ENCODE data around the gene TMEM53. TPM values are rescaled to one million over a fixed set of nuclear protein-coding genes. Genes with fewer than 3 reads are reported as not detected.

The TMEM53 gene
- total RNA-seq, 2 donors from 2014 or later, result 10.2 to 10.8 TPM

DNA sequence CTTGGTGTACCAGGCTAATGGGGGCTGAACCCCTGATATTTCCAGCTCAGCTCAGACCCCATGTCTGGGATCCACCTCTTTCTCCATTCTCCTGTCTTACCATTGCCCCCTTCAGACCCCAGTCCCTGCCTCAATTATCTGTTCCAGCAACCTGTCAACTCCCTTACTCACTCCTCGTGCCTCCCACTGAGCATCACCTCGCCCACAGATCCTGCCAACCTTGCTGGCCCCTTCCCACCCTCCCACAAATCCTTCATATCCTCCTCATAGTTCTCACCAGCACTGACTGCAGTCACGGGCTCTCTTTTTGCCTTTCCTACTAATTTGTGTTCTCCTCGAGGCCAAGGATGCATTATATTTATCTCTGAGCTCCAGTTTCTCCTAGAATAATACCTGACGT lies 62.9 kb downstream of the TMEM53 start:
- TF ChIP-seq, protein P1, sequence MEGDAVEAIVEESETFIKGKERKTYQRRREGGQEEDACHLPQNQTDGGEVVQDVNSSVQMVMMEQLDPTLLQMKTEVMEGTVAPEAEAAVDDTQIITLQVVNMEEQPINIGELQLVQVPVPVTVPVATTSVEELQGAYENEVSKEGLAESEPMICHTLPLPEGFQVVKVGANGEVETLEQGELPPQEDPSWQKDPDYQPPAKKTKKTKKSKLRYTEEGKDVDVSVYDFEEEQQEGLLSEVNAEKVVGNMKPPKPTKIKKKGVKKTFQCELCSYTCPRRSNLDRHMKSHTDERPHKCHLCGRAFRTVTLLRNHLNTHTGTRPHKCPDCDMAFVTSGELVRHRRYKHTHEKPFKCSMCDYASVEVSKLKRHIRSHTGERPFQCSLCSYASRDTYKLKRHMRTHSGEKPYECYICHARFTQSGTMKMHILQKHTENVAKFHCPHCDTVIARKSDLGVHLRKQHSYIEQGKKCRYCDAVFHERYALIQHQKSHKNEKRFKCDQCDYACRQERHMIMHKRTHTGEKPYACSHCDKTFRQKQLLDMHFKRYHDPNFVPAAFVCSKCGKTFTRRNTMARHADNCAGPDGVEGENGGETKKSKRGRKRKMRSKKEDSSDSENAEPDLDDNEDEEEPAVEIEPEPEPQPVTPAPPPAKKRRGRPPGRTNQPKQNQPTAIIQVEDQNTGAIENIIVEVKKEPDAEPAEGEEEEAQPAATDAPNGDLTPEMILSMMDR (conservative IDR thresholded peaks at IDR 0.05), result no peak
- H3K4me3 Mint-ChIP-seq, result no peak overlapping the region
- H3K4me1 Mint-ChIP-seq, result peaks cover 11% of the 10 kb centered on the region
- peaks cover 15% of the 10 kb centered on the region for H3K27me3 ChIP-seq (ENCODE audit: control insufficient read depth, insufficient read depth, low read length, poor library complexity, severe bottlenecking)
- no peak overlapping the region for H3K4me3 ChIP-seq (ENCODE audit: low read length)
- H3K27me3 Mint-ChIP-seq (ENCODE audit: insufficient read depth), result peaks cover 28% of the 10 kb centered on the region
- H3K9me3 Mint-ChIP-seq, result no peaks in the 10 kb centered on the region
- no peaks in the 10 kb centered on the region for H3K4me1 ChIP-seq (ENCODE audit: control insufficient read depth, insufficient read depth, low read length)
- no peak overlapping the region for H3K27ac Mint-ChIP-seq
- no peak for DNase-seq
- no peaks in the 10 kb centered on the region for H3K36me3 ChIP-seq (ENCODE audit: control insufficient read depth, insufficient read depth, low read length)
- H3K27ac ChIP-seq (ENCODE audit: low read depth, low read length), result no peak overlapping the region
- WGBS, 2 experiments (ENCODE audit: insufficient coverage in 1 of 2, insufficient read length in 1 of 2), result 92 to 100% methylated on average over 2 to 5 of the region's 5 CpGs
- no peaks in the 10 kb centered on the region for H3K36me3 Mint-ChIP-seq (ENCODE audit: low read depth)
- no peaks in the 10 kb centered on the region for H3K9me3 ChIP-seq (ENCODE audit: control insufficient read depth, low read length)
- no peak overlapping the region for H3K9ac ChIP-seq (ENCODE audit: extremely low read depth, low read length, poor library complexity, severe bottlenecking)

DNA sequence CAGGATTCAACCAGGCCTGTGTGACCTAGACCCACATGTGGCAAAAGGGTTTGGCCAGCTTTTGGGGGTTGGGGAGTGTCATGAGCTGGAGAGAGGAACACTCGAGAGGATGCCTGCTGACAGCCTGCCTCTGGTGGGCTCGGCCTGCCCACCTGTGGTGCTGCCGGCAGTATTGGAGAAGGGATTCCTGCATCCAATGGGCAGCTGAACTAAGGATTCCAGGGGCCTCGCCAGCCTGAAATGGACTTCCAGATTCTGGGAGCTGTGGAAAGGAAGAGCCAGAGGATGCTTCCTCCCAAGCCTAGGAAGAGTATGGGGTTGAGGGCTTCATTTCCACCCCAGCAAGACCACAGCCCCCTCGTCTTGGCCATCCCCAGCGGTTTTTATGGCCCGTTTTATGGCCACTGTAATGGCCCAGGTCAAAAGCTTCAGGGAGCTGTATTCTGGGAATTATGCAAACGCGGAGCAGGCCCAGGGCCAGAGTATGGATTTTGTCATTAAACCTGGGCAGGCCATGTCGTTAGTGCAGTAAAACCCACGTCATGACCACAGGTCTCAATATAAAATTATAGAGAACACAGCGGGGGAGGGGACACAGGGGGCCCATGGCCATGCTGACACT lies 63.6 kb downstream of the TMEM53 start:
- H3K36me3 Mint-ChIP-seq (ENCODE audit: low read depth), result no peaks in the 10 kb centered on the region
- 70 to 80% methylated on average over 6 to 12 of the region's 12 CpGs for WGBS, 2 experiments (ENCODE audit: insufficient coverage in 1 of 2, insufficient read length in 1 of 2)
- Histone ChIP-seq H3K27ac (ENCODE audit: low read depth, low read length) (no peak overlapping the region), H3K9ac (ENCODE audit: extremely low read depth, low read length, poor library complexity, severe bottlenecking) (no peak overlapping the region), H3K4me3 (ENCODE audit: low read length) (no peak overlapping the region), H3K36me3 (ENCODE audit: control insufficient read depth, insufficient read depth, low read length) (no peaks in the 10 kb centered on the region), H3K4me1 (ENCODE audit: control insufficient read depth, insufficient read depth, low read length) (no peaks in the 10 kb centered on the region), H3K27me3 (ENCODE audit: control insufficient read depth, insufficient read depth, low read length, poor library complexity, severe bottlenecking) (peaks cover 7% of the 10 kb centered on the region), H3K9me3 (ENCODE audit: control insufficient read depth, low read length) (no peaks in the 10 kb centered on the region)
- no peaks in the 10 kb centered on the region for H3K9me3 Mint-ChIP-seq
- peaks cover 11% of the 10 kb centered on the region for H3K4me1 Mint-ChIP-seq
- DNase-seq, result no peak
- H3K27ac Mint-ChIP-seq, result no peak overlapping the region
- no peak overlapping the region for H3K4me3 Mint-ChIP-seq
- TF ChIP-seq, protein P1 (conservative IDR thresholded peaks at IDR 0.05), result no peak
- H3K27me3 Mint-ChIP-seq (ENCODE audit: insufficient read depth), result peaks cover 21% of the 10 kb centered on the region

DNA sequence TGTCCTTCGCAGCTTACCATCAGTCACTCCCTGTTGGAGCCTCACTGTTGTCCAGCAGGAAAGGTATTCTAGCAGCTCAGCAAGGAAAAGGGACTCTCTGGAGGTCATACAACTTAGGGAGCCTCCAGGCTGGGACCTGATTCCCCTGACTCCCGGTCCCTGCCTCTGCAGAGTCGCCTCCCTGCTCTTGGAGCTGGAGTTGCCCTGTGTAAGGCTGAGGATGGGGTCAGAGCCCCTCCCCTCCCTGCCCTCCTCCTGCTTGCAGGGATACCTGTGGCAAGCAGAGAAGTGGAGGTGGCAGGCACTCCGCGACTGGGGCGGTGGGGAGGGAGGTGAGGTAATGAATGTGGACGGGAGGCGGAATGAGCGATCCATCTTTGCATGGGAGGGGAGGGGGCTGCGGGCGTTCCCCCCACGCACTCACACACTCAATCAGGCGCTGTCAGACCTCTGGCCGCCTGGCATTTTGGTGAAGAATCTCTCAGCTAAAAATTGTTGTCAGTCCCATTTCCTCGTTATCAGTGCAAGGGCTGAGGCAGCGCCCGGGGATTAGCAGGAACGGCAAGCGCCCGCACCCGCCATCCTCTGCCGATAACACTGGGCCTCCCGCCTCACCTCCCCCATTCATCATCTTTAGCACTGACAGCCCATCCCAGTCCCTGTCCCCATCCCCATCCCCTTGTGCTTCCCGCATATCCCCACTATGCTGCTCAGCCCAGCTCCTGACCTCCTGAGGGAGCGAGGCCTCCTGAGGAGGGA lies 64.3 kb downstream of the TMEM53 start:
- no peaks in the 10 kb centered on the region for H3K9me3 Mint-ChIP-seq
- no peak overlapping the region for H3K4me3 ChIP-seq (ENCODE audit: low read length)
- no peaks in the 10 kb centered on the region for H3K36me3 Mint-ChIP-seq (ENCODE audit: low read depth)
- no peak overlapping the region for H3K27ac ChIP-seq (ENCODE audit: low read depth, low read length)
- DNase-seq, result peak; percentile 70
- no peak overlapping the region for H3K9ac ChIP-seq (ENCODE audit: extremely low read depth, low read length, poor library complexity, severe bottlenecking)
- no peaks in the 10 kb centered on the region for H3K36me3 ChIP-seq (ENCODE audit: control insufficient read depth, insufficient read depth, low read length)
- peaks cover 11% of the 10 kb centered on the region for H3K4me1 Mint-ChIP-seq
- H3K27me3 Mint-ChIP-seq (ENCODE audit: insufficient read depth), result peaks cover 14% of the 10 kb centered on the region
- H3K4me1 ChIP-seq (ENCODE audit: control insufficient read depth, insufficient read depth, low read length), result no peaks in the 10 kb centered on the region
- TF ChIP-seq, protein P1 (conservative IDR thresholded peaks at IDR 0.05), result no peak
- 83 to 88% methylated on average over 8 to 24 of the region's 25 CpGs for WGBS, 2 experiments (ENCODE audit: insufficient coverage in 1 of 2, insufficient read length in 1 of 2)
- H3K4me3 Mint-ChIP-seq, result no peak overlapping the region
- H3K27ac Mint-ChIP-seq, result no peak overlapping the region
- no peaks in the 10 kb centered on the region for H3K9me3 ChIP-seq (ENCODE audit: control insufficient read depth, low read length)
- no peaks in the 10 kb centered on the region for H3K27me3 ChIP-seq (ENCODE audit: control insufficient read depth, insufficient read depth, low read length, poor library complexity, severe bottlenecking)
